Daoy (cell line): ENCODE data around the gene ATL3. TPM values are rescaled to one million over a fixed set of nuclear protein-coding genes. Genes with fewer than 3 reads are reported as not detected.
"Not testable (repeated sequence)": the region's sequence is repeated elsewhere in the genome, so short reads cannot be mapped to it uniquely, and the experiment has no call there.

ENCODE experiments used
- DNase-seq: peaks from one replicate; pipeline ENCODE4 v3.0.0-alpha.2; 2015; ENCODE audit warnings: low read depth
- total RNA-seq: library from RNA; depleted of rRNA; stranded (reverse); fragments of >200 nt; shearing (Covaris generic); gene quantifications from 2 replicates; pipeline ENCODE4 v1.2.3, GENCODE V29; 2014; rRNA removed

Gene ATL3
- total RNA-seq, 1 experiment from 2014 or later: 44.4 TPM

DNA sequence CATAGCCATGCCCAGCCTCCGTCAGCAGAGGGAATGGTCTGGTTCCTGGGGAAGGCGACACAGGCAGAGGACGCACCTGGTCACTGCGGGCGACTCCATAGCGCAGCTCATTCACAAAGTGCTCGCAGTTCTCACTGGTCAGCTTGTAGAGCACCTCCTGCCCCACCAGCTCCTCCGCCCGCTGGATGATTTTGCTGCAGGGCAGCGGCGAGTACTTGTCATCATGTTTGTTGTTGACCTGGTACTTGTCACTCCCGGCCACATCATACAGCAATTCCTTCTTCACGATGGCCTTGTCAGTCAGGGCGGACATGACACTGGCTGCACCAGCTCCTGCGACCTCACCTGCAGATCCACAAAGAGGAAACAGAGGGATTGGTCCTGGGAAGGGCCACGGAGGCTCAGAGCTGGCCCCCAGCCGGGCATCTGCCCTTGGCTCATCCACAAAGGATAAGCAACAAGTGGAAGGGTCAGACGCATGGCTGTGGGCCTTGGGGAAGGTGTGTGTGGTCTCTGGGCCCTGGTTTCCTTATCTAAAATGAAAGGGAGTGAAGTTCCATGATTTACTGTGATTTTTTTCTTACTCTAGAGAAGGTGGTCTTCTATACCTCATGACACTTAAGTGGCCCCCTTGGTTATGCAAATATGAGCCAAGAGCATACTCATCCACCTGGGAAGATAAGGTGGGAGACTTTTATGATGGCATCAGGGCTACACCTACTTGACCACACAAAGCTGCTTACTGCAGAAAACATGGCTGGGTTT, 81.0 kb downstream of the ATL3 start:
- no peak for DNase-seq

DNA sequence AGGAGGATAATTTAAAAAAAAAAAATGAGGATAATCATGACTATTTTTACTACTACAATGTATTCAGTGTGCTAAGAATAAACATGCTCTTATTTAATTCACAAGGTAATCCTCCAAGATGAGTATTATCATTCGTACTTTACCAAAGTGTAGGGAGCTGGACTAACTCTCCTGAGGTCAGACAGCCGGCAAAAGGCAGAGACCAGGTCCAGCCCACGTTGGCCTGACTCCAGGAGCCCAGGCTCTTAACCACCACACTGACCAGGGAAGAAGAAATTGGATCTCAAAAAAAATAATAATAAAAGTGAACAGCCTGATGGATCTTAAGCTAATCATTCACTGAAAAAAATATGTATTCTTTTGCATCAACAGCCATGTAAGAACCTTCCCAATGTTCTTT, 82.2 kb downstream of the ATL3 start:
- DNase-seq: no peak

DNA sequence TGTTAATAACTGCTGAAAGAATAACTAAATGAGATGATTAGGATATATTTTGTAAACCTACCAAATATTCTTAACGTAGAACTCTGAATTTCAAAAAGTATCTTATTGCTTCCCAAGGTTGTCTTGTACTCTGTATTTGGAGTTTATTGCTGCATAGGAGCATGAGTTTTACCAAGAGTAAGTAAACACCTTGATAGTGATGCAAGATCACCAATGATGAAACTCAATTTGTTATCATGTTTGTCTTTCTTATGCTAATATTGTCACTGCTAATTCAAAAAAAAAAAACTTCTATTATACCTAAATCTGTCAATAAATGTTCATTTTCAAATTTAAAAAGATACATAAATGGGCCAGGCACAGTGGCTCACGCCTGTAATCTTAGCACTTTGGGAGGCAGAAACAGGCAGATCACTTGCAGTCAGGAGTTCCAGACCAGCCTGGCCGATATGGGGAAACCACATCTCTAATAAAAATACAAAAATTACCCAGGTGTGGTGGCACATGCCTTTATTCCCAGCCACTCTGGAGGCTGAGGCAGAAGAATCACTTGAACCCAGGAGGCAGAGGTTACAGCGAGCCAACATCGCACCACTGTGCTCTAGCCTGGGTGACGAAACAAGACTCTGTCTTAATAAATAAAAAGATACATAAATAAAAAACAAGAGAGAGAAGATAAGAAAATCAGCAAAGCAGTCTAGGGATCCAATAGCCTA, 84.6 kb downstream of the ATL3 start:
- DNase-seq: no peak

DNA sequence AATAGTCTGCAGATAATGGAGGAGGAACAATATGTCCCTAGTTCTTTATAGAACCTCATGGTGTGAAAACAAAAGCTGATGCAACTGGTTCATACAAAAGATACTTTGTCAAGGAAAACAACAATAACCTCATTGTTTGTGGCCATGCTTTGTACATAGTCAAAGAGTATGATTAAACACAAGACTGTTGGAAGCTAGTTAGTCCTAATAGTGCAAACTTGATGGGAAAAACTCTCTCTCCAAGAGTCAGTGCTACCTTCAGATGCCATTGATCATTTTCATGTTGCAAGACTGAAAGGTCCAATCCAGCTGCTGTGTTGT, 87.9 kb downstream of the ATL3 start:
- DNase-seq: no peak

DNA sequence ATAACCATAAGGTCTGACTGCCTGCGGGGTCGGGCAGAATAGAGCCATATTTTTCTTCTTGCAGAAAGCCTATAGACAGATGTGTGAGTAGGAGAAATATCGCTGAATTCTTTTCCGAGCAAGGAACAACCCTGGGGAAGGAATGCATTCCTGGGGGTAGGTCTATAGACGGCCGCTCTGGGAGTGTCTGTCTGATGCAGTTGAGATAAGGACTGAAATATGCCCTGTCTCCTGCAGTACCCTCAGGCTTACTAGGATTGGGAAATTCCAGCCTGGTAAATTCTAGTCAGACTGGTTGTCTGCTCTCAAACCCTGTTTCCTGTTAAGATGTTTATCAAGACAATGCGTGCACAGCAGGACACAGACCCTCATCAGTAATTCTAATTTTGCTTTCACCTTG, 90.0 kb downstream of the ATL3 start:
- DNase-seq: not testable (repeated sequence)

DNA sequence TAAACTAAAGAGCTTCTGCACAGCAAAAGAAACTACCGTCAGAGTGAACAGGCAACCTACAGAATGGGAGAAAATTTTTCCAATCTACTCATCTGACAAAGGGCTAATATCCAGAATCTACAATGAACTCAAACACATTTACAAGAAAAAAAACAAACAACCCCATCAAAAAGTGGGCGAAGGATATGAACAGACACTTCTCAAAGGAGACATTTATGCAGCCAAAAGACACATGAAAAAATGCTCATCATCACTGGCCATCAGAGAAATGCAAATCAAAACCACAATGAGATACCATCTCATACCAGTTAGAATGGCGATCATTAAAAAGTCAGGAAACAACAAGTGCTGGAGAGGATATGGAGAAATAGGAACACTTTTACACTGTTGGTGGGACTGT, 92.3 kb downstream of the ATL3 start:
- not testable (repeated sequence) for DNase-seq

DNA sequence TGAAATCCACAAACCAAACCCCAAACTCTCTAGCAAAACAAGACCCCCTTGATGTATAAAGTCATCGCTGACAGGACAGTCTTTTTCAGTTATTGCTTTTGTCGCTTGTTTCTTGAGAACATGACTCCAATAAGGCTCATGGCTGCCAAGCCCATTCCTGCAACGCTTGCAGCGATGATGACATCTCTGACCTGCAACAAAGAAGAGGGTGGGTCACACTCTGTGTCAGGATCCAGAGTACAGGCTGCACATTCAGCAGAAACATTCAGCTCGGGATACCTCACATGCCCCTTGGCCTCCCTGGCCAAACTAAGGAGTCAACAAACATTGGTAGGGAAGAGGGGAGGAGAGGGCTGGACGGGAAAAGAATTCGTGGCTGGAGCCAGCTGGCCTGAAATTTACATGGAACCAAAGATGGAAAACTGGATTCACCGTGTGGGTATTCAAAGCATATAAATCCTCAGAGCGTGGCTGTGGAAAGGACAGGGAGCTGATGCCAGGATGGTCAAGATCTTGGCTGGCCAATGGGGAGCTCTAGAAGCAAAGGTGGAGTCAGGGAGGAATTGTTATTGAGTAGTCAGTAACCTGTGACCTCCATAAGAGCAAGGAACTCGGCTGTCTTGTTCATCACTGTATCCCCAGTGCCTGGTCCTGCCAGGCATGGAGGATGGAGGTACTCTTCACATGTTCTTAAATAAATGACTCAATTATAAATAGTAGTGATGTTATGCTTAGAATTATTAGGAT, 96.1 kb downstream of the ATL3 start:
- DNase-seq: peak; percentile 18

Other genes with a start within 250 kb of the ATL3 start
- gene PLAAT5, start 180.2 kb downstream of the ATL3 start, total RNA-seq: not detected in 2 replicates
- gene LGALS12, start 165.3 kb downstream of the ATL3 start, total RNA-seq: not detected in 2 replicates
- 18.3 and 29.6 TPM in 2 replicates for gene PLAAT4, start 134.6 kb downstream of the ATL3 start, total RNA-seq
- gene PLAAT2, start 108.0 kb downstream of the ATL3 start, total RNA-seq: 4.1 TPM in 1 of 2 replicates, not detected in the other
- 24.3 and 30.3 TPM in 2 replicates for gene PLAAT3, start 56.9 kb downstream of the ATL3 start, total RNA-seq
- gene RTN3, start 10.1 kb upstream of the ATL3 start, total RNA-seq: 39.0 and 56.5 TPM in 2 replicates
- 9.4 and 14.0 TPM in 2 replicates for gene ZFTA, start 97.4 kb upstream of the ATL3 start, total RNA-seq
- 34.6 and 41.0 TPM in 2 replicates for gene SPINDOC, start 142.1 kb upstream of the ATL3 start, total RNA-seq
- gene MARK2, start 167.7 kb upstream of the ATL3 start, total RNA-seq: 11.4 and 12.5 TPM in 2 replicates
- gene RCOR2, start 245.8 kb upstream of the ATL3 start, total RNA-seq: 0.36 and 0.80 TPM in 2 replicates